LNCAP (cell line): ENCODE data around the gene PPP1R3C.

Experiments
- CTCF ChIP-seq: fragments of 450-650 bp; IDR thresholded peaks from 2 replicates; pipeline ENCODE4 v1.5.1; 2017; ENCODE audit warnings: mild to moderate bottlenecking

The PPP1R3C gene

GRCh38 chr10:91636892-91637291 lies 4.0 kb upstream of the PPP1R3C start:
- TF ChIP-seq CTCF, result no peak

DNA sequence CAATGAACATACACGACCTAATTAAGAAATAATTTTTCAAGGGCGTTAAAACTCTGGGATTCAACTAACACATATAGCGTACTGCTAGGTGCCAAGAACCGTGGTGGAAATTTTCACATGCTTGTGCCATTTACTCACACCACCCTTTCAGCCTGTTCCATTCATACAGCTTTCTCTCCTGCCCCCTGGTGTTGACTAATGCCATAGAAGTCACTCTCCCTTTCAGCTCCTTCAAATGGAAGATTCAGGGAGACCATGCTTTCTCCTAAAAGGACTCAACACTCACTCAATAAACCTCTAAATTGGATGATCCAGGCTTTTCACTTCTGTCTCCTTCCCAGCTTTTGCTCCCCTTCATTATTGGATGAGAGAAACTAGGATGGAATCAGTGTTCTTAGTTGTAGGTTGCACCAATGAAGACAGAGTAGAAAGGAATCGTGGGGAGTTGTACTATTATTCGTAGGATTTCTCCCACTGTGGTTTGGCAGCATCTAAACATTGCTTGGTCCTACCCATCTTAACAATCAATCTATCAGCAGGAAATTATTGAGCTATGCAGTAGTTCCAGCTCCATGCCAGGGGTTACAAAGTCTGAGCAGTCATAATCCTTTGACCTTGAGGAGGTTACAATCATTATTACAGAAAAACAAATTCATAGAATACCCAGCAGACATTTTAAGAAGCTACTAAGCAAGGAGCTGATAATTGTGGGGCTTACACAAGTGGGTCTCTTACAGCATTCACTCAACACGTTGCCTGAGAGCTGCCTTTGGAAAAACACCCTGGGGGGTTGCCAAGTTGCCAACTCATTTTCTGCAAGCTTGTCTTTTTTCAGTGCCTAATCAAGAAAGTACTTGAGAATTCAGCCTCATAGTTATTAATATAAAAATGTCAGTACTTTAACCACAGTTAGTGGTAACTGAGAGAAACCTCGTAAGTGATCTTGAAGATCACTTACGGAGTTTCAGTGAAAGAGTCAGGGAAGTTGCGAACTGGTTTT lies 2.8 kb upstream of the PPP1R3C start:
- peak; percentile 68 for TF ChIP-seq CTCF

GRCh38 chr10:91634898-91635297 lies 2.0 kb upstream of the PPP1R3C start:
- no peak for TF ChIP-seq CTCF

DNA sequence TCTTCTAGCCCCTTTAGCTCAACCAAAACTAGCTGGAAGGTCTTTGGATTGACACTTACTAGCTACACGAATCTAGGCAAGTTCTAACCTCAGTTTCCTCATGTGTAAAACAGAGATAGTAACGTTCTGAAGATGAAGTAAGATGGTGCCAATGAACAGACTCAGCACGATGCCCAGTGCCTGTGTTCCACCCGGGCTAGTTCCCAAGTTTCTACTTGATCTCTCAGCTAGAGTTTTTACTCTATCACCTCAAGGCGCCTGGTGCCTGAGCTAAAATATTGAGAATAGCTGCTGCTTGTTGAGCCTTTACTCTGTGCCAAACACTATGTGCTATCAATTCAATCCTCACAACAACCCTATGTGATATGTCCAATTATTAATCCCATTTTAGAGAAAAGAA lies 1.4 kb upstream of the PPP1R3C start:
- no peak for TF ChIP-seq CTCF

DNA sequence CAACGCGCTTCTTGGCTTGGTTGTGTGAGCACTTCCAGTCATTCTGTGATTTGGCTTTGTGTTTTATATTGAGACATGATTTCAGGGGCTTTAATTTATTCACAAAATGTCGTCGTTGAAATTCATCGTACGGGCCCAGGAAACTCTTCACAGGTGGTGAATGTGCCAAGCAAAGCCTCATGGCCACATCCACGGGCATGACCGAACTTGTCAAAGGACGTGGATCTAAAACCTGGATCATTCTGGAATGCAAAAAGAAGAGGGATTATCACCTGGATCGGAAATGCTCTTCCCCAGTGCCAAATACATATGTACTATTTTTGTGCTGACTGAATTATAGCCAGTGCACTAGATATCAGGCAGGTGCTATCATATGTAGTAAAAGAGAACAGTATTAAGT lies 2.2 kb downstream of the PPP1R3C start:
- no peak for TF ChIP-seq CTCF

DNA sequence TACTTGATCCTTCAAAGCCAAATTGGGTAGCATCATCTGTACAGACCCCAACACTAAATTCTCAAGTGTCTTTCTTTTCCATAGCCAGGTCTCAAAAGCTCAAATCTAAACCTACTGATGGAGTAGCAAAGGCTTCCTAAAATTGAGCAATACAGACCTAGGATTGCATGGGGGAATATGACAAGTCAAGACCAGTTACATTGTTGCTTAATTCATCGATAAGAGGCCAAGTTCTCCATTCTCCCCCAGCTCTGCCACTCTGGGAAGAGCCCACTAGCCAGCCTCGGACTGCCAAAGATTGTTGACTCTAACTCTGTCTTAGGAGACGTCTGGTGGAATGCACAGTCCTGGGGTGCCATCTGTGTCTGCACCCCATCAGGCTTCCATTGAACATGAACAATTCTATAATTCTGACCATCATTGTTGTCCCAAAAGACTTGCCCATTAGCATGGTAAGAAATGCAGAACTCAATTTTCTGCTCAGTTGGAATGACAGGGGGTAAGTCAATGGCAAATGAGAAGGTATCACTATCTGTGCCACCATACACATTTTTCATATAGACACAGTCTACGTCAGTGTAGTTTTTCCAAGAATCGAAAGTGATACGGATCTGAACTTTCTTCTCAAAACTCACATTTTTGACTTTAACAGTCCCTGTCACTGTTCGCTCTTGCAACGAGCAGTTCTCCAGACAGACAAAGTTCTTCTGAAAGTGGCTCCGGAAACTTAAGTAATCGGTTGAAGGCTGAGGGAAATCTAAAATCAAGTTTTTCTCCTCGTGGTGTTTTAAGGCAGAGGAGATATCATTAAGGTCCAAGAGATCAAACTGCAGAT lies 2.9 kb downstream of the PPP1R3C start:
- no peak for TF ChIP-seq CTCF

- TF ChIP-seq CTCF, result no peak
These were observed 4.5 kb downstream of the PPP1R3C start for GRCh38 chr10:91628383-91628782.
